Ovary (tissue), 10 donors: ENCODE results near the gene PKD1L1. TPM values are rescaled to one million over a fixed set of nuclear protein-coding genes. Genes with fewer than 3 reads are reported as not detected.

Experiments used
- DNase-seq, 5 donors: peaks; one replicate each; pipeline ENCODE4 v3.0.0-alpha.2; 2019 to 2020
- H3K27ac ChIP-seq, 2 donors: fragments of 200-600 bp; one replicate each; pipeline versions ENCODE4 v1.5.1 to v1.8.0; 2019 to 2022
- H3K27me3 ChIP-seq: fragments of 200-600 bp; one replicate; pipeline ENCODE4 v1.8.0; 2022
- H3K36me3 ChIP-seq: fragments of 200-600 bp; sonication (generic); one replicate; pipeline ENCODE4 v1.5.1; 2019
- H3K4me1 ChIP-seq: one replicate; pipeline ENCODE4 v1.8.1; 2013; ENCODE audit warnings: mild to moderate bottlenecking, moderate library complexity; ENCODE audit not compliant: insufficient read depth
- H3K4me3 ChIP-seq: fragments of 200-600 bp; sonication (generic); one replicate; pipeline ENCODE4 v1.5.1; 2017
- H3K9me3 ChIP-seq, 2 donors: fragments of 200-600 bp in 1 of 2; sonication (generic) in 1 of 2; one replicate each; pipeline versions ENCODE4 v1.5.1 to v1.8.1; 2013 to 2019; ENCODE audit warnings: mild to moderate bottlenecking in 1 of 2, moderate library complexity in 1 of 2
- EP300 ChIP-seq: sonication (generic); formaldehyde crosslinking; IDR thresholded peaks from one replicate; pipeline ENCODE4 v1.6.1; 2017; ENCODE audit warnings: antibody characterized with exemption
- POLR2A ChIP-seq: fragments of 450-650 bp; IDR thresholded peaks from one replicate; pipeline ENCODE4 v1.6.1; 2017; ENCODE audit warnings: antibody characterized with exemption, mild to moderate bottlenecking, moderate library complexity
- WGBS, 3 donors: extraction: QIAGEN DNeasy Blood & Tissue Kit in 1 of 3; methylation state at CpG; one replicate each; pipeline versions ENCODE4 v1.1.5 to v1.1.7; 2013 to 2017; 5-methylcytosine and 5-hydroxymethylcytosine counted together
- intact Hi-C, 4 donors: fragments of 100-400 bp; cut with DNase I; formaldehyde crosslinking; loops; one replicate each; pipeline versions ENCODE4 v1.11.0 to v1.15.1; 2022 to 2023
- long read RNA-seq, 3 donors: library from polyadenylated mRNA in 2 of 3; unstranded in 2 of 3; transcript quantifications; one replicate each; pipeline ENCODE4 v2.0.0 and lab custom pipeline, GENCODE V29; 2021 to 2026
- polyA plus RNA-seq, 2 donors: library from polyadenylated mRNA; stranded (reverse); fragments of 200-250 nt in 1 of 2; fragments of 350-450 nt in 1 of 2; fragmentation: Illumina TruSeq in 1 of 2; extraction: RNeasy Lipid Tissue Mini Kit (QIAGEN cat#74804) in 1 of 2; gene quantifications; one replicate each; pipeline ENCODE4 v1.2.3, GENCODE V29; 2013 to 2014
- total RNA-seq, 7 donors: library from RNA; depleted of rRNA in 2 of 7; stranded (reverse); fragments of >200 nt in 2 of 7; fragmentation: NEBNext Ultra II Directional in 3 of 7; extraction: Animal tissue kit (Norgen Biotek cat#: 25700) in 3 of 7; gene quantifications; one replicate each; pipeline versions ENCODE4 v1.1.0 to v1.2.4, GENCODE V29; 2016 to 2023
- TF ChIP-seq, protein P1 (sequence below), 3 donors: fragments of 450-650 bp in 2 of 3; fragments of 200-600 bp in 1 of 3; IDR thresholded peaks; one replicate each; pipeline versions ENCODE4 v1.5.1 to v1.8.0; 2016 to 2022; ENCODE audit warnings: antibody characterized with exemption in 3 of 3, mild to moderate bottlenecking in 1 of 3
- donor health status: DM: no; HTN: no; CAD: no; lungs with moderate emphysema.
- donor health status: DM: no; HTN: no; CAD: no.
- donor health status: Bipolar disorder and iron deficiency.
- donor health status: DM: yes; HTN: yes; CAD: no.
- donor health status: DM: no; HTN: no; CAD: no.
- donor health status: DM: yes; HTN: yes; CAD: no.

The PKD1L1 gene, protein sequence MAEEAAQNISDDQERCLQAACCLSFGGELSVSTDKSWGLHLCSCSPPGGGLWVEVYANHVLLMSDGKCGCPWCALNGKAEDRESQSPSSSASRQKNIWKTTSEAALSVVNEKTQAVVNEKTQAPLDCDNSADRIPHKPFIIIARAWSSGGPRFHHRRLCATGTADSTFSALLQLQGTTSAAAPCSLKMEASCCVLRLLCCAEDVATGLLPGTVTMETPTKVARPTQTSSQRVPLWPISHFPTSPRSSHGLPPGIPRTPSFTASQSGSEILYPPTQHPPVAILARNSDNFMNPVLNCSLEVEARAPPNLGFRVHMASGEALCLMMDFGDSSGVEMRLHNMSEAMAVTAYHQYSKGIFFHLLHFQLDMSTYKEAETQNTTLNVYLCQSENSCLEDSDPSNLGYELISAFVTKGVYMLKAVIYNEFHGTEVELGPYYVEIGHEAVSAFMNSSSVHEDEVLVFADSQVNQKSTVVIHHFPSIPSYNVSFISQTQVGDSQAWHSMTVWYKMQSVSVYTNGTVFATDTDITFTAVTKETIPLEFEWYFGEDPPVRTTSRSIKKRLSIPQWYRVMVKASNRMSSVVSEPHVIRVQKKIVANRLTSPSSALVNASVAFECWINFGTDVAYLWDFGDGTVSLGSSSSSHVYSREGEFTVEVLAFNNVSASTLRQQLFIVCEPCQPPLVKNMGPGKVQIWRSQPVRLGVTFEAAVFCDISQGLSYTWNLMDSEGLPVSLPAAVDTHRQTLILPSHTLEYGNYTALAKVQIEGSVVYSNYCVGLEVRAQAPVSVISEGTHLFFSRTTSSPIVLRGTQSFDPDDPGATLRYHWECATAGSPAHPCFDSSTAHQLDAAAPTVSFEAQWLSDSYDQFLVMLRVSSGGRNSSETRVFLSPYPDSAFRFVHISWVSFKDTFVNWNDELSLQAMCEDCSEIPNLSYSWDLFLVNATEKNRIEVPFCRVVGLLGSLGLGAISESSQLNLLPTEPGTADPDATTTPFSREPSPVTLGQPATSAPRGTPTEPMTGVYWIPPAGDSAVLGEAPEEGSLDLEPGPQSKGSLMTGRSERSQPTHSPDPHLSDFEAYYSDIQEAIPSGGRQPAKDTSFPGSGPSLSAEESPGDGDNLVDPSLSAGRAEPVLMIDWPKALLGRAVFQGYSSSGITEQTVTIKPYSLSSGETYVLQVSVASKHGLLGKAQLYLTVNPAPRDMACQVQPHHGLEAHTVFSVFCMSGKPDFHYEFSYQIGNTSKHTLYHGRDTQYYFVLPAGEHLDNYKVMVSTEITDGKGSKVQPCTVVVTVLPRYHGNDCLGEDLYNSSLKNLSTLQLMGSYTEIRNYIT (N-terminal part only)
- total RNA-seq, result under 1 TPM; 0.11 to 0.48 (median 0.28) TPM
- under 1 TPM; 0.13 to 0.22 TPM for polyA plus RNA-seq
- long read RNA-seq, donor 1, result 0 reads
- long read RNA-seq, donor 2, result 0 reads
- long read RNA-seq, donor 3, result 0 reads

DNA sequence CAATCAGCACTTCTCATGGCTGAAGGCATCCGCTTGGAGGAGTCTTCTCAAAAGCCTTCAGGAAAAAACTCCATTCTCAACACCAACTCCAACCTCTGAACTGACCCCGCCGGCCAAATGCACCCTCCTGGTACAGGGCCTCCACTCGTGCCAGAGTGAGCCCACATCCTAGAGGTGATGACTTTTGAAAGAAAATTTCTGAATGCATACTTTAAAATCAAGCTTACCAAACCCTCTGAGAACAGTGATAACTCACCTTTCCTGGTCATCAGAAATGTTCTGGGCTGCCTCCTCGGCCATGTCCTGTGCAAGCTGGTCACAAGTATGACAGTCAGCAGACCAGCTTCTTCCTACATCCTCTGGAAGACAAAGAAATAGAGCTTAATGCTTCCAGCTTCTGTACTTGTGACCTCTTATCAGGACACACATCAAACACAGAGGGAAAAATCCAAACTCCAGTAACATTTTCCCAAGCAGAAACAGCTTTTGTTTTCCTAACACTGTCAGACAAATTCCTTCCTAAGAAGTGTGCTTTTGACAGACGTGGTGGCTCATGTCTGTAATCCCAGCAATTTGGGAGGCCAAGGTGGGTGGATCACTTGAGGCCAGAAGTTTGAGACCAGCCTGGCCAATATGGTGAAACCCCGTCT, at the start of gene PKD1L1:
PKD1L1 (minus strand) TSS at position 326 of the 650 bp plus-strand sequence; CDS start at position 300, 26 bp downstream.
- WGBS, 3 donors, result 81 to 82% (median 81%) methylated on average over 7 of the region's 7 CpGs
- Histone ChIP-seq H3K36me3 (no peaks in the 10 kb centered on the region), H3K9me3 (no peaks in the 10 kb centered on the region), H3K27ac (no peak within 1 kb of the TSS), H3K4me1 (no peaks in the 10 kb centered on the region), H3K4me3 (no peak within 1 kb of the TSS), H3K27me3 (no peaks in the 10 kb centered on the region)
- intact Hi-C loops, result loop anchor here in 2 of 4 donors (2.0 to 10.0 kb wide), 3 partner anchors 47 to 673 kb away; no protein-coding TSS in a partner anchor
- TF ChIP-seq POLR2A (no peak), EP300 (no peak)
- TF ChIP-seq, protein P1, sequence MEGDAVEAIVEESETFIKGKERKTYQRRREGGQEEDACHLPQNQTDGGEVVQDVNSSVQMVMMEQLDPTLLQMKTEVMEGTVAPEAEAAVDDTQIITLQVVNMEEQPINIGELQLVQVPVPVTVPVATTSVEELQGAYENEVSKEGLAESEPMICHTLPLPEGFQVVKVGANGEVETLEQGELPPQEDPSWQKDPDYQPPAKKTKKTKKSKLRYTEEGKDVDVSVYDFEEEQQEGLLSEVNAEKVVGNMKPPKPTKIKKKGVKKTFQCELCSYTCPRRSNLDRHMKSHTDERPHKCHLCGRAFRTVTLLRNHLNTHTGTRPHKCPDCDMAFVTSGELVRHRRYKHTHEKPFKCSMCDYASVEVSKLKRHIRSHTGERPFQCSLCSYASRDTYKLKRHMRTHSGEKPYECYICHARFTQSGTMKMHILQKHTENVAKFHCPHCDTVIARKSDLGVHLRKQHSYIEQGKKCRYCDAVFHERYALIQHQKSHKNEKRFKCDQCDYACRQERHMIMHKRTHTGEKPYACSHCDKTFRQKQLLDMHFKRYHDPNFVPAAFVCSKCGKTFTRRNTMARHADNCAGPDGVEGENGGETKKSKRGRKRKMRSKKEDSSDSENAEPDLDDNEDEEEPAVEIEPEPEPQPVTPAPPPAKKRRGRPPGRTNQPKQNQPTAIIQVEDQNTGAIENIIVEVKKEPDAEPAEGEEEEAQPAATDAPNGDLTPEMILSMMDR (IDR thresholded peaks at IDR 0.05), result no peak
- DNase-seq, result no peak

DNA sequence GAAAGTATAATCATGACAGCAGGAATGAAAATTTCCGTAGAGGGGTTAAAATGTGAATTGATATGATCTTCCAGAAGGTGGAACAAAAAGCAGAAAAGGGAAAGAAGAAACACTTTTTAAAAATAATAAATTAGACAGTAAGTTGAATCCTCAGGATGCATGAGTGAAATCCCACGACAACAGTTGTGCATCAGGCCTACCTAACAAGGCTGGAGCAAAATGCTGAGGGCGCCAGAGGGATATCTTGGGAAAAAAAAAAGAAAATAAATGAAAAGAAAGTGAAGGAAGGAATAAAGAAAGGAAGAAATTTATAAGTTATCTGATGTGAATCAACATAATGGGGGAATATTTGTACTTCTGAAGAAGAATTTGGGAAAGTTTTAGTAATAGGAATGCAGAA, 44.2 kb upstream of the PKD1L1 start:
- no peak overlapping the region for H3K4me3 ChIP-seq
- H3K27ac ChIP-seq, result no peak overlapping the region
- no peaks in the 10 kb centered on the region for H3K9me3 ChIP-seq
- no peaks in the 10 kb centered on the region for H3K36me3 ChIP-seq
- 90 to 94% (median 92%) methylated on average over 3 of the region's 3 CpGs for WGBS, 3 donors
- intact Hi-C loops, result loop anchor here in 2 of 4 donors (5.0 to 10.0 kb wide), 3 partner anchors 48 to 115 kb away; partner anchors contain the start of gene PKD1L1 (in 1 of the 2)
- DNase-seq, result no peak
- TF ChIP-seq, protein P1 (IDR thresholded peaks at IDR 0.05), result no peak
- TF ChIP-seq EP300, result no peak
- H3K4me1 ChIP-seq, result no peaks in the 10 kb centered on the region
- H3K27me3 ChIP-seq, result no peaks in the 10 kb centered on the region

DNA sequence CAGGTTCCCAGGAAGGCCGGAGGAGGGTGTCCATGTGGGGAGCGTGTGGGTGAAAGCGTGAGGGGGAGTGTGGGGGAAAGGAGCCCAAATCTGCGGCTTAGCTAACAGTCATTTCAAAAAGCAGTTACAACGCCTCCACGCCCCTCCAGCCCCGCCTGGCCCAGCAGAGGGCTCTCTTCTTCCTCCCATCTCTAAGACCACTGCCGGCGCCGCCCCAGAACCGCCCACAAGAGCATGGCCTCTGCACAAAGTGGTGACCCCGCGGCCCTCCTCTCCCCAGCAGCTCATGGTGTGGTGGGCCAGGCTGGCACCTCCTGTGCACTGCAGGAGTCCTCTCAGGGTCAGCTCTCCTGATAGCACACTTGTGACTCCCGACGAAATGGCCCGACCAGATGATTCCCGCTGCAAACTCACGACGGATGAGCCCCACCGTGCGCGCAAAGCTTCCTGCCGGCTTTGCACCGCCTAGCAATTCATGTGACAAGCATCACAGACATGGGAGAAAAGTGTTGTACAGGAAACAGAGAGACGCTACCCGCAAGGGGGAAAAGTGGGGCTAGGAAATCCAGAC, 43.6 kb upstream of the PKD1L1 start:
- H3K27me3 ChIP-seq, result no peaks in the 10 kb centered on the region

More for the DNA sequence above, 43.6 kb upstream of the PKD1L1 start:
- Histone ChIP-seq H3K4me1 (no peaks in the 10 kb centered on the region), H3K27ac (no peak overlapping the region), H3K4me3 (peak overlapping the region; percentile 37), H3K9me3 (no peaks in the 10 kb centered on the region), H3K36me3 (no peaks in the 10 kb centered on the region)
- intact Hi-C loops, result loop anchor here in 2 of 4 donors (5.0 to 10.0 kb wide), 3 partner anchors 47 to 115 kb away; partner anchors contain the start of gene PKD1L1 (in 1 of the 2)
- peak; percentile 52 to 78 (median 62) for DNase-seq
- no peak for TF ChIP-seq EP300
- TF ChIP-seq, protein P1 (IDR thresholded peaks at IDR 0.05), result peak in 1 of 3 donors; percentile 47
- TF ChIP-seq POLR2A, result no peak
- 8 to 20% (median 13%) methylated on average over 26 of the region's 26 CpGs for WGBS, 3 donors
